ENCODE data around the gene INPP5D. TPM values are rescaled to one million over a fixed set of nuclear protein-coding genes. Genes with fewer than 3 reads are reported as not detected.

Gene INPP5D
- total and polyA plus RNA-seq, 2 of the 13 experiments (the other 11 are each of a cell fraction or from before 2014, with no cell fraction given) = 16.7 to 18.0 TPM

DNA sequence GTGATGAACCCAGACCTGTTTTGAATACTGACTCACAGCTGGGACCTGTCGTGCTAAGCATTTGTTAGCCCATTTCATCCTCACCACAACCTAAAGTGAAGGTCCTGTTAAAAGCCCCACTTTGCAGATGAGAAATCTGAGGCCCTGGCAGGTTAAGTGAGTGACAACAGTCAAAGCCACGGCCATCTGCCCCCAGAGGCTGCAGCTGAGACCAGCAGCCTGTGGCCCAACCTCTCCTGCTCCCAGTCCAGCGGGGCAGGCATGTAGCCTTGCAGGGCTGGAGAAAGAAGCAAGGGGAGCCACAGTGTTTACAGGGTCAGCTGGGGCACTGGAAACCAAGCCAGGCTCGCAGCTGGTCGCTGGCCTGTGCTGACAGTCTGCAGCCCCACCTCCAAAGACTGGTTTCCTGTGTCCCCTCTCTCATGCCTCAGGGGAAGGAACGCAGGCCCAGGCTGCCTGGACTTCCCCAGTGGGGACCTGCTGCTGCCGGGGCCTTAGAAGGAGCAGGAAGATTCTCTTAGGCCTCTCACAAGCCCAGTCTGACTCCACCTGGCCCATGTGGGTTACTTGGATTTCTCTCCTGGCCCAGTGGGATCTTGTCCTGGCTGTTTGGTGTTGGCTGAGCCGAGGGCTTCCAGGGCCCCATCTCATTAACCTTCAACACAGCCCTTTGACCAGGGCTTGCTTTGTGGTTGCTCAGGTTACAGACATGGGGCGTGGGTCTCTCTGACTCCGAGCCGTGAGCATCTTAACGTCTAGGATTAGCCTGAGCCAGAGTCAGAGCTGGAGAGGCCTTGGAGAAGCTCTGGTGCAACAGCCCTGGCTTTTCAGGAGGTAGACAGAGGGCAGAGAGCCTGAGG is 1.7 kb downstream of the INPP5D start (continued):
- peak; percentile 19 to 30; a peak in 1 of 4 replicates for TF ChIP-seq EP300 (IDR thresholded peaks at IDR 0.05; ENCODE audit: low read depth in 2 of 2, low read length in 2 of 2)
- no peak for TF ChIP-seq EP300 (CRISPR knock-in tag; IDR thresholded peaks at IDR 0.05; ENCODE audit: borderline replicate concordance)
- peak; percentile 88; the same call in 1 of the 2 replicates for TF ChIP-seq ZNF784 (CRISPR knock-in tag; IDR thresholded peaks at IDR 0.05; ENCODE audit: borderline replicate concordance)
- TF ChIP-seq GTF3A (CRISPR knock-in tag; conservative IDR thresholded peaks at IDR 0.05) = 0 out of 2 replicates have a peak, but pooled peaks have one; percentile 72
- peak; percentile 97 for TF ChIP-seq TARDBP (CRISPR knock-in tag; IDR thresholded peaks at IDR 0.05)
- peak; percentile 69; the same call in 1 of the 2 replicates for TF ChIP-seq TOPORS (CRISPR knock-in tag; IDR thresholded peaks at IDR 0.05)
- peak; percentile 47; the same call in 1 of the 2 replicates for TF ChIP-seq HBP1 (CRISPR knock-in tag; IDR thresholded peaks at IDR 0.05; ENCODE audit: low read depth)
- peak; percentile 83 for TF ChIP-seq SKI (IDR thresholded peaks at IDR 0.05; ENCODE audit: partially characterized antibody)
- TF ChIP-seq ZNF530 (CRISPR knock-in tag; IDR thresholded peaks at IDR 0.05; ENCODE audit: low read depth) = no peak
- TF ChIP-seq MEIS1 (CRISPR knock-in tag; IDR thresholded peaks at IDR 0.05; ENCODE audit: borderline replicate concordance) = peak; percentile 30; the same call in 1 of the 2 replicates
- TF ChIP-seq ZKSCAN1 (IDR thresholded peaks at IDR 0.05; ENCODE audit: low read length) = 0 out of 2 replicates have a peak, but pooled peaks have one; percentile 13
- no peak; the same call in 1 of the 2 replicates for TF ChIP-seq ZNF766 (CRISPR knock-in tag; IDR thresholded peaks at IDR 0.05; ENCODE audit: borderline replicate concordance)
- TF ChIP-seq ZNF547 (CRISPR knock-in tag; IDR thresholded peaks at IDR 0.05) = peak; percentile 51
- no peak for TF ChIP-seq ARHGAP35 (CRISPR knock-in tag; IDR thresholded peaks at IDR 0.05; ENCODE audit: borderline replicate concordance)
- TF ChIP-seq, protein P1, sequence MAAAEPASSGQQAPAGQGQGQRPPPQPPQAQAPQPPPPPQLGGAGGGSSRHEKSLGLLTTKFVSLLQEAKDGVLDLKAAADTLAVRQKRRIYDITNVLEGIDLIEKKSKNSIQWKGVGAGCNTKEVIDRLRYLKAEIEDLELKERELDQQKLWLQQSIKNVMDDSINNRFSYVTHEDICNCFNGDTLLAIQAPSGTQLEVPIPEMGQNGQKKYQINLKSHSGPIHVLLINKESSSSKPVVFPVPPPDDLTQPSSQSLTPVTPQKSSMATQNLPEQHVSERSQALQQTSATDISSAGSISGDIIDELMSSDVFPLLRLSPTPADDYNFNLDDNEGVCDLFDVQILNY (CRISPR knock-in tag; conservative IDR thresholded peaks at IDR 0.05) = no peak
- TF ChIP-seq NFKBIZ (CRISPR knock-in tag; IDR thresholded peaks at IDR 0.05) = no peak
- TF ChIP-seq ZBTB4 (CRISPR knock-in tag; IDR thresholded peaks at IDR 0.05; ENCODE audit: borderline replicate concordance) = peak; percentile 90; the same call in 1 of the 2 replicates
- peak; percentile 19; the same call in 1 of the 2 replicates for TF ChIP-seq ZFP37 (CRISPR knock-in tag; IDR thresholded peaks at IDR 0.05; ENCODE audit: borderline replicate concordance)
- no peak for TF ChIP-seq NCOA5 (CRISPR knock-in tag; IDR thresholded peaks at IDR 0.05)
- TF ChIP-seq HNRNPUL1 (IDR thresholded peaks at IDR 0.05; ENCODE audit: low read depth, low read length) = no peak
- TF ChIP-seq TOE1 (CRISPR knock-in tag; IDR thresholded peaks at IDR 0.05) = no peak
- no peak for TF ChIP-seq CC2D1A (CRISPR knock-in tag; IDR thresholded peaks at IDR 0.05)
- TF ChIP-seq RFXANK (CRISPR knock-in tag; IDR thresholded peaks at IDR 0.05) = no peak
- no peak for TF ChIP-seq ZNF790 (CRISPR knock-in tag; IDR thresholded peaks at IDR 0.05; ENCODE audit: borderline replicate concordance)
